ENCODE results near the gene TLR9.

GRCh38 chr3:52175416-52176179, 49.8 kb downstream of the TLR9 start:
- no peak for TF ChIP-seq POLR2AphosphoS5 (IDR thresholded peaks at IDR 0.05; ENCODE audit: low read depth, low read length)
- TF ChIP-seq POLR2A (IDR thresholded peaks at IDR 0.05; ENCODE audit: low read depth, low read length): no peak

Measured in GM12892 (cell line).